ENCODE results near the gene MAGI3.

DNA sequence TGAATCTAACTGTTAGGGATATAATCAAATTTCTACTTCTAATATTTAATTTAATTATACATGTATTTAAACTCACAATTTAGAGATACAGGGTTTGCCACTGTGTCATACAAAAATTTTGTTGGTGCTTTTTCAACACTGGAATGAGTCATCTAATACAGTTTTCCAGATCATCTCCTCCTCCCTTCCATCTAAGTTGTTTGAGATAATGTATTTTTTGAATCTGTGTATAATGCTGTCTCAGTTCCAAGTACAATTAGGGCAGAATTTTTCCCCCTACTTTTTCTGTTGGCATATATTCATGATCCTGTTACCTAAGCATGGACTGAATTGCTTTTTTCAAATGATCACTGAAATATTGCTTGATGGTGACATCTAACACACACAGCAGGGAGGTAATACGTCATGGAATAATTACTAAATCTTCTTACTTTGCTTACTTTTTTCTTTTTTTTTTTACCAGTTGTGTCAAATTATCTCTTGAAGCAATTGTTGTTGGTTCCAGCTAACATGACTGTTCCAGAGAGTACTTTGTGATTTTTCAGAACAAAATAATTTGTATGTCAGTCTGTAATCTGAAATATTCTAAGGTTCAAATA is 146.0 kb downstream of the MAGI3 start:
- TF ChIP-seq, protein P1, sequence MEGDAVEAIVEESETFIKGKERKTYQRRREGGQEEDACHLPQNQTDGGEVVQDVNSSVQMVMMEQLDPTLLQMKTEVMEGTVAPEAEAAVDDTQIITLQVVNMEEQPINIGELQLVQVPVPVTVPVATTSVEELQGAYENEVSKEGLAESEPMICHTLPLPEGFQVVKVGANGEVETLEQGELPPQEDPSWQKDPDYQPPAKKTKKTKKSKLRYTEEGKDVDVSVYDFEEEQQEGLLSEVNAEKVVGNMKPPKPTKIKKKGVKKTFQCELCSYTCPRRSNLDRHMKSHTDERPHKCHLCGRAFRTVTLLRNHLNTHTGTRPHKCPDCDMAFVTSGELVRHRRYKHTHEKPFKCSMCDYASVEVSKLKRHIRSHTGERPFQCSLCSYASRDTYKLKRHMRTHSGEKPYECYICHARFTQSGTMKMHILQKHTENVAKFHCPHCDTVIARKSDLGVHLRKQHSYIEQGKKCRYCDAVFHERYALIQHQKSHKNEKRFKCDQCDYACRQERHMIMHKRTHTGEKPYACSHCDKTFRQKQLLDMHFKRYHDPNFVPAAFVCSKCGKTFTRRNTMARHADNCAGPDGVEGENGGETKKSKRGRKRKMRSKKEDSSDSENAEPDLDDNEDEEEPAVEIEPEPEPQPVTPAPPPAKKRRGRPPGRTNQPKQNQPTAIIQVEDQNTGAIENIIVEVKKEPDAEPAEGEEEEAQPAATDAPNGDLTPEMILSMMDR (IDR thresholded peaks at IDR 0.05; ENCODE audit: low read depth, low read length), result no peak
- no peak for TF ChIP-seq EZH2phosphoT487 (IDR thresholded peaks at IDR 0.05; ENCODE audit: low read depth)

Measured in OCI-LY3 (cell line).